GM19240 (cell line): ENCODE results near the gene PLEKHA1.

Source experiments
- DNase-seq: peaks from one replicate; pipeline ENCODE4 v3.0.0; 2011; ENCODE audit warnings: low spot score; ENCODE audit not compliant: insufficient read length

Gene PLEKHA1

GRCh38 chr10:122460891-122461293 lies 86.4 kb downstream of the PLEKHA1 start:
- DNase-seq = no peak

GRCh38 chr10:122461367-122461728 lies 86.8 kb downstream of the PLEKHA1 start, which contains the start of gene HTRA1:
Gene HTRA1 (plus strand): TSS chr10:122461553. CDS start chr10:122461653, 100 bp downstream.
- DNase-seq = no peak

DNA sequence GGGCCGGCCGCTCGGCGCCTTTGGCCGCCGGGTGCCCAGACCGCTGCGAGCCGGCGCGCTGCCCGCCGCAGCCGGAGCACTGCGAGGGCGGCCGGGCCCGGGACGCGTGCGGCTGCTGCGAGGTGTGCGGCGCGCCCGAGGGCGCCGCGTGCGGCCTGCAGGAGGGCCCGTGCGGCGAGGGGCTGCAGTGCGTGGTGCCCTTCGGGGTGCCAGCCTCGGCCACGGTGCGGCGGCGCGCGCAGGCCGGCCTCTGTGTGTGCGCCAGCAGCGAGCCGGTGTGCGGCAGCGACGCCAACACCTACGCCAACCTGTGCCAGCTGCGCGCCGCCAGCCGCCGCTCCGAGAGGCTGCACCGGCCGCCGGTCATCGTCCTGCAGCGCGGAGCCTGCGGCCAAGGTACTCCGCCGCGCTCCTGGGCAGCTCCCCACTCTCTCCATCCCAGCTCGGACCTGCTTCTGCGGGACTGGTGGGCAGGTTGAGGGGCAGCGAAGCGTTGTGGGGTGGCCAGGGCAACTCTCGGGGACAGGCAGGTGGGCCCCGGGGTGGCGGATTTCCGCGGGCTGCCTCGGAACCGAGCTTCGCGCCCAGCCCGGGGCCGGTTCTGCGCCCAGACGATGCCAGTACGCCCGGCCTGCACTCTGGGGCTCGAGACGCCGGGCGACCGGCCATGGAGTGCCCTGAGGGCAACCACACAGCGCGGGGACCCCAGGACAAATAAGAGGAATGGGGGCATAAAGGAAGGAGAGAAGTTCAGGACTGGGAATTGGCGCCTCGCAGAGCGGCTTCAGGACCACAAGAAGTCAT lies 87.4 kb downstream of the PLEKHA1 start:
- DNase-seq = no peak

DNA sequence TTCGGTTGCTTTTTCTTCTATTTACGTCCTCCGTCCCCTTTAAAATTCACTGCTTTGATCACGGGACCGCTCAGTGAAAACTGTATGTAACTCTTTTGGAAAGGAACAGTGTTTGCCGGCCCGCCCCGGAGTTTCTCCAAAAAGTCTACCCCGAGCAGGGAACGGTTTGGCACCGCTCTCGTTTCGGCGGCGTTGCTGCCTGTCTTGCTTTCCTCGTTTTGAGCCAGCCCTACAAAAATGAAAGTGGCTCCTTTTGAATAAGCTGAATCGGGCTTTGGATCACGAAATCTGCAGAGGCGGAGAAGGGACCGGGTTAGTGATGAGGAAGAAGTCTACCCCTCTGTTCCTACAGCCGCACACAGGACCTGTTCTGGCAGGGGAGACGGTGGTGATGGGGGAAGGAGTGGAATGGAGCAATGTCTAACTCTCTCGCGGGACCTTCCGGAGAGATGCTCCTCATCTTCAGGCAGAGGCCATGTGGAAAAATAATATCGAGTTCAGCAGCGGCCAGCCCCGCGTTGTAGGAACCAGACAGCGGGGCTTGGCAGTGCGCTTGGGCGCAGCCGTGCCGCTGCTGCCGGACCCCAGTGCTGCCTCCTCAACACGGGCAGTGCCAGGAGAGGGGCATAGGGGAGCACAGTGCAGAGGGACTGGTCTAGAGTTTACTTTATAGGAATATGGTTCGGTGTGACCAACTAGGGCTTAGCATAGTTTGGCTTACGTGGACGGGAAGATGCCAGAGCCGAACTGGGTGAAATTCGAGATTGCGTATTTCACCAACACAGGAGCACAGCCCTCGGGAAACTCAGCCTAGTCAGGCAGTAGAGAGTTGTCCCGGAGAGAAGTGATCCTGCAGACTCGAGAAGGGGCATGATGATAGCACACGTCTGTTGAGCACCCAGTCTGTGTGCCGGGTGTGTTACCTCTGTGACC lies 88.3 kb downstream of the PLEKHA1 start:
- no peak for DNase-seq

GRCh38 chr10:122463466-122464249 lies 89.2 kb downstream of the PLEKHA1 start:
- DNase-seq = no peak

DNA sequence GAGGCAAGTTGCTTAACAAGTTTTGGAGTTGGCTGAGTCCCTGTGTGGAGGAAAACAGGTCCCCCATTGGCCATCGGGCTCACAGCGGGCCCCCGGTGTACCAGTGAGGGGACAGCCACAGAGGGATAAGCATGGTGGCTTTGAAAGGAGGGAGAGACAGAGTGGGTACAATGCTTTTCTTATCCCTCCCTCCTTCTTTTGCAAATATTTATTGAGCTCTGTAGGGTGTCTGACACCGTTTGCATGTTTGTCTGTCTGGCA lies 89.7 kb downstream of the PLEKHA1 start:
- DNase-seq = no peak

GRCh38 chr10:122464586-122464985 lies 90.1 kb downstream of the PLEKHA1 start:
- DNase-seq = no peak

GRCh38 chr10:122465401-122466040 lies 91.0 kb downstream of the PLEKHA1 start:
- no peak for DNase-seq

- no peak for DNase-seq
These were observed 92.5 kb downstream of the PLEKHA1 start for GRCh38 chr10:122466951-122467381.

DNA sequence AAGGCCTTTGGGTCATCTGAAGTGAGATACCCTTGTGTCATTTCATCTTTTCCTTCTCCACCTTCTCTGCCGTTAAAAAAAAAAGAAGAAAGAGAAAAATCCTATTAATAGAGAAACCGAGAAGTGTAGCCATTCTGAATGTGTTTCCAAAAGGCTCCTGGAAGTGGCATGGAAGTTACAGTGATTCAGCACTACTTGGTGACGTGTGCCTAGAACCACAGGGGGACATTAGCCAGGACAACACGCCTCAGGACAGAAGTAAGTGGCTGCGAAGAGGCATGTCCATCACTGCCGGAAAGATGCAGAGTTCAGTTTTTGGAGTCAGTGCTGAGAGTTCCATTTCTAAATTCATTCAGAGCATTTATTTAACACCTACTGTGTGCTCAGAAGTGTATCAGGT lies 93.2 kb downstream of the PLEKHA1 start:
- no peak for DNase-seq

GRCh38 chr10:122468307-122468925 lies 93.9 kb downstream of the PLEKHA1 start:
- no peak for DNase-seq

- DNase-seq = no peak
These were observed 94.6 kb downstream of the PLEKHA1 start for GRCh38 chr10:122468926-122469781.

DNA sequence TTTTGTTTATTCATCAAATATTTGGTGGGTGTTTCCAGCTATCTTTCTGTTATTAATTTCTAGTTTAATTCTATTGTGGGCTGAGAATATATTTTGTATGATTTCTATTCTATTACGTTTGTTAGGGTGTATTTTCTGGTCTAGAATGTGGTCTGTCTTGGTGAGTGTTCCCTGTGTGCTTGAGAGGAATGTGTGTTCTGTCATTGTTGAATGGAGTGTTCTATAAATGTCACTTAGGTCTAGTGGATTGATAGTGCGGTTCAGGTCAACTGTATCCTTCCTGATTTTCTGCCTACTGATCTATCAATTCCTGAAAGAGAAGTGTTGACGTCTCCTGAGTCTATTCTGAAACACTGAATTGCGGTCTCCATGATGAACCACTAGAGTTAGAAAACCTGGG lies 95.3 kb downstream of the PLEKHA1 start:
- DNase-seq = no peak

DNA sequence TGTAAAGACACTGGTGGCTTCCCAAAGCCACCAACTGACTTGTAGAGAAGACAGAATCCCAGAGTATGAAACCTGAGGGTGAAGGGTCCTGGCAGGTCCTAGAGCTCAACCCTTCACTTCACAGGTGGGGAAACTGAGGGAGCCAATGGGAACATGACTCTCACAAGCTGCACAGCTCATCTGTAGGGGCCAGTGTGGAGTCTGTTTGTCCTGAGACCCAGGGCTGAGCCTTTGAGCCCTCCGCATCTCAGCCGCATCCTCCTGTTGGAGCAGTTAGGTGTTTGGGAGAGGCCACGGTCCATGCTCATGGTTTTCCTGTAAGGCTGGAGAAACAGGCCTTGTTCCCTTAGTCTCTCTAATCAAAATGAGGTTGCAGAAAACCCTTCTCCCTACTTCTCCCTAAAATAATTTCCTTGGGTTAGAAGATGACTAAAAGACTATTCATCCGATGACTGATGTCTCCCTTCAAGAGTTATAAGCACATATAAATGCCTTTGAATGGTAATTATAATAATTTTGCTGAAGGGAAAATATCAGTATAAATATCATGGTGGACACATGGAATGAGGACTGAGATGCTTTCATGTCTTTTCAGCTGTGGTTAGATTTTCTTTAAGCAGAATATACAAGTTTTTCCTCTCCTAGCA lies 97.1 kb downstream of the PLEKHA1 start:
- no peak for DNase-seq

DNA sequence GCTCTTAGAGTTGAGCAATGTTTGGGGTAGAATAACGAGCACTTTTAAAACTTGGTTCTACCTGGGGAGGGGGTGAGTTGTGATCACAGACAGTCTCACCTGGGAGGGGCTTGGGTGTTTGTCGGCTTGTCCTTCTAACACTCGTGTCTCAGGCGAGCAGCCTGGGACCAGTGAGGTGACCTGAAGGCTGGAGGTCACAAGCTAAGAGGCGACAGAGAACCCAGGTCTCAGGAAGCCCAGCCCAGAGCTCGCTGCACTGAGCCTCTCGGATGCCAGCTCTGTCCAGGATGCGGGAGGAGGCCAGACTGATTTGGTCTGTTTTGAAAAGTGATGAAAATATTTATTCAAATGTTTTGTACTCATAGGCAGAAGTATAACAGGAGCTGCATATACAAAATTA lies 98.6 kb downstream of the PLEKHA1 start:
- no peak for DNase-seq

GRCh38 chr10:122474131-122474818 lies 99.8 kb downstream of the PLEKHA1 start:
- no peak for DNase-seq

DNA sequence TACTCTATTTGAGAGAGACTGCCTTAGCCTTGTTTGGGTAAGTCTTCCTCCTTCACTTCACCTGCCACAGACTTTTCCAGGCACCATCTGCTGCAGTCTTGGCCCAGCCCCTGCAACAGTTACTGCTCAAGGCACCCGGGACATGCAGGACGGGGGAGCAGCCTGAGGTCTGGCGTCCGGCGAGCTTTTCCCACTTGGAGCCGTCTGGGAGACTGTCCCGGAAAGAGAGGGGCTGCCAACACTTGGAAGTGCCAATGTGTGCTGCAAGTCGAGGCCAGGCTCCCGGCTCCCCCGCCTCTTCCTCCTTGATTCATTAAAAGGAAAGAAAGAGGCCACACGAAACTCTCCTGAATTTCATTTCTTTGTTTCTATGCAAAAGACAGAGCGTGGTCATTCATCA lies 100.6 kb downstream of the PLEKHA1 start:
- no peak for DNase-seq

GRCh38 chr10:122475591-122476332 lies 101.3 kb downstream of the PLEKHA1 start:
- DNase-seq = no peak
